ENCODE results near the gene PLD1.

DNA sequence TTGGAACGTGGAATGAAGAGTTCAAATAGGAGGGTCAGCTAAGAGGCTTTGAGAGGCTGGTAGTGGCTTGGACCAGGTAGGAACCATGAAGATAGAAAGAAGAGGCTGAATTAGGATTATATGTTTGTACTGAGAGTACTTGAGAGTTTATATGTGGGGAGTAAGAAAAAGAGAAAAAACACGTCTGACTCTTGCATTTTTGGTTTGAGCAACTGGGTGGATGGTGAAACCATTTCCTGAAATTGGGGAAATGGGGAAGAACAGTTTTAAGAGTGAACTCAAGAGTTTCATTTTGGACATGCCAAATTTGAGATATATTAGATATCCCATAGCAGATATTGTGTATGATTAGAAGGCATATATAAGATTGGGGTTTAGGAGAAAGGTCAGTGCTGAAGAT is 257.2 kb downstream of the PLD1 start:
- TF ChIP-seq, protein P1, sequence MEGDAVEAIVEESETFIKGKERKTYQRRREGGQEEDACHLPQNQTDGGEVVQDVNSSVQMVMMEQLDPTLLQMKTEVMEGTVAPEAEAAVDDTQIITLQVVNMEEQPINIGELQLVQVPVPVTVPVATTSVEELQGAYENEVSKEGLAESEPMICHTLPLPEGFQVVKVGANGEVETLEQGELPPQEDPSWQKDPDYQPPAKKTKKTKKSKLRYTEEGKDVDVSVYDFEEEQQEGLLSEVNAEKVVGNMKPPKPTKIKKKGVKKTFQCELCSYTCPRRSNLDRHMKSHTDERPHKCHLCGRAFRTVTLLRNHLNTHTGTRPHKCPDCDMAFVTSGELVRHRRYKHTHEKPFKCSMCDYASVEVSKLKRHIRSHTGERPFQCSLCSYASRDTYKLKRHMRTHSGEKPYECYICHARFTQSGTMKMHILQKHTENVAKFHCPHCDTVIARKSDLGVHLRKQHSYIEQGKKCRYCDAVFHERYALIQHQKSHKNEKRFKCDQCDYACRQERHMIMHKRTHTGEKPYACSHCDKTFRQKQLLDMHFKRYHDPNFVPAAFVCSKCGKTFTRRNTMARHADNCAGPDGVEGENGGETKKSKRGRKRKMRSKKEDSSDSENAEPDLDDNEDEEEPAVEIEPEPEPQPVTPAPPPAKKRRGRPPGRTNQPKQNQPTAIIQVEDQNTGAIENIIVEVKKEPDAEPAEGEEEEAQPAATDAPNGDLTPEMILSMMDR (IDR thresholded peaks at IDR 0.05; ENCODE audit: low read depth, low read length), result no peak
- TF ChIP-seq POLR2A (IDR thresholded peaks at IDR 0.05; ENCODE audit: extremely low read depth, insufficient read length), result no peak

Measured in NB4 (cell line).